Measurements from ENCODE around the gene PPP1R11.
"Not testable (repeated sequence)": the region's sequence is repeated elsewhere in the genome, so short reads cannot be mapped to it uniquely, and the experiment has no call there.

Gene PPP1R11

GRCh38 chr6:30066577-30067459 lies at the start of gene PPP1R11:
TSS of gene PPP1R11 (plus strand) at chr6:30067198. CDS start at chr6:30067411, 213 bp downstream.
- DNase-seq: peak; percentile 99

GRCh38 chr6:30019819-30020218 lies 47.2 kb upstream of the PPP1R11 start:
- no peak for DNase-seq

GRCh38 chr6:30020626-30021025 lies 46.4 kb upstream of the PPP1R11 start:
- no peak for DNase-seq

GRCh38 chr6:30022189-30022588 lies 44.8 kb upstream of the PPP1R11 start:
- DNase-seq: no peak

- not testable (repeated sequence) for DNase-seq
Observed at GRCh38 chr6:30022712-30023111, 44.3 kb upstream of the PPP1R11 start.

GRCh38 chr6:30025186-30025585 lies 41.8 kb upstream of the PPP1R11 start:
- no peak for DNase-seq

- no peak for DNase-seq
Observed at GRCh38 chr6:30029588-30029987, 37.4 kb upstream of the PPP1R11 start.

GRCh38 chr6:30031381-30031780 lies 35.6 kb upstream of the PPP1R11 start:
- no peak for DNase-seq

GRCh38 chr6:30033440-30033839 lies 33.6 kb upstream of the PPP1R11 start:
- not testable (repeated sequence) for DNase-seq

- no peak for DNase-seq
Observed at GRCh38 chr6:30035784-30036183, 31.2 kb upstream of the PPP1R11 start.

- peak; percentile 24 for DNase-seq
Observed at GRCh38 chr6:30037182-30037788, 29.7 kb upstream of the PPP1R11 start.

- DNase-seq: no peak
Observed at GRCh38 chr6:30041221-30041620, 25.8 kb upstream of the PPP1R11 start.

- no peak for DNase-seq
Observed at GRCh38 chr6:30041821-30042220, 25.2 kb upstream of the PPP1R11 start.

GRCh38 chr6:30042476-30042875 lies 24.5 kb upstream of the PPP1R11 start:
- no peak for DNase-seq

- DNase-seq: no peak
Observed at GRCh38 chr6:30042914-30043313, 24.1 kb upstream of the PPP1R11 start.

- no peak for DNase-seq
Observed at GRCh38 chr6:30043744-30044143, 23.3 kb upstream of the PPP1R11 start.

- no peak for DNase-seq
Observed at GRCh38 chr6:30044630-30045029, 22.4 kb upstream of the PPP1R11 start.

- no peak for DNase-seq
Observed at GRCh38 chr6:30047220-30047619, 19.8 kb upstream of the PPP1R11 start.

- no peak for DNase-seq
Observed at GRCh38 chr6:30053682-30054081, 13.3 kb upstream of the PPP1R11 start.

- DNase-seq: no peak
Observed at GRCh38 chr6:30055513-30055912, 11.5 kb upstream of the PPP1R11 start.

GRCh38 chr6:30060606-30061091 lies 6.3 kb upstream of the PPP1R11 start:
- peak; percentile 25 for DNase-seq

- peak; percentile 94 for DNase-seq
Observed at GRCh38 chr6:30061092-30061857, 5.7 kb upstream of the PPP1R11 start, which contains the start of gene POLR1H. TSS of gene POLR1H (plus strand) at chr6:30061265. CDS start at chr6:30061525, 260 bp downstream.

- peak; percentile 71 for DNase-seq
Observed at GRCh38 chr6:30061858-30062458, 5.0 kb upstream of the PPP1R11 start.
